ENCODE results near the gene AMDHD2. TPM values are rescaled to one million over a fixed set of nuclear protein-coding genes. Genes with fewer than 3 reads are reported as not detected.
"Not testable (repeated sequence)": the region's sequence is repeated elsewhere in the genome, so short reads cannot be mapped to it uniquely, and the experiment has no call there.

AMDHD2 gene
- polyA plus RNA-seq, 6 donors from 2014 or later = 17.6 to 24.0 (median 20.5) TPM

- H3K4me1 Mint-ChIP-seq; H3K27ac Mint-ChIP-seq; H3K36me3 Mint-ChIP-seq; H3K27me3 Mint-ChIP-seq; H3K9me3 Mint-ChIP-seq; H3K4me3 Mint-ChIP-seq; DNase-seq; ATAC-seq (ENCODE audit: low read depth in 2 of 2): not testable (repeated sequence)
These were observed 60.6 kb downstream of the AMDHD2 start for GRCh38 chr16:2580818-2581217.

Other genes starting within 250 kb of the AMDHD2 start
- gene ABCA3, start 179.6 kb upstream of the AMDHD2 start, polyA plus RNA-seq (ENCODE audit: low read depth in 6 of 6) = 1 to 10 TPM in 2 of 6 donors, under 1 TPM in 3, not detected in 1; 0.54 to 1.8 (median 0.98) TPM
- 1 to 10 TPM in 5 of 6 donors, not detected in 1; 1.8 to 5.0 (median 2.8) TPM for gene CCNF, start 90.9 kb upstream of the AMDHD2 start, polyA plus RNA-seq (ENCODE audit: low read depth in 6 of 6)
- gene TEDC2, start 60.3 kb upstream of the AMDHD2 start, polyA plus RNA-seq (ENCODE audit: low read depth in 6 of 6) = 1 to 10 TPM in 1 of 6 donors, under 1 TPM in 3, not detected in 2; 0.16 to 1.7 (median 0.58) TPM
- not detected for gene NTN3, start 49.1 kb upstream of the AMDHD2 start, polyA plus RNA-seq (ENCODE audit: low read depth in 6 of 6)
- 1 to 10 TPM in 4 of 6 donors, under 1 TPM in 2; 0.22 to 3.3 (median 2.5) TPM for gene TBC1D24, start 45.2 kb upstream of the AMDHD2 start, polyA plus RNA-seq (ENCODE audit: low read depth in 6 of 6)
- 100 to 1,000 TPM in 3 of 6 donors, 10 to 100 TPM in 3; 75.4 to 114 (median 98.1) TPM for gene ATP6V0C, start 6.4 kb upstream of the AMDHD2 start, polyA plus RNA-seq (ENCODE audit: low read depth in 6 of 6)
- gene CEMP1, start 11.0 kb downstream of the AMDHD2 start, polyA plus RNA-seq (ENCODE audit: low read depth in 6 of 6) = 1 to 10 TPM; 2.4 to 5.7 (median 3.5) TPM
- 10 to 100 TPM; 16.7 to 44.8 (median 38.9) TPM for gene PDPK1, start 17.6 kb downstream of the AMDHD2 start, polyA plus RNA-seq (ENCODE audit: low read depth in 6 of 6)
- 10 to 100 TPM; 18.3 to 27.5 (median 22.3) TPM for gene KCTD5, start 162.2 kb downstream of the AMDHD2 start, polyA plus RNA-seq (ENCODE audit: low read depth in 6 of 6)
- gene PRSS27, start 199.9 kb downstream of the AMDHD2 start, polyA plus RNA-seq (ENCODE audit: low read depth in 6 of 6) = under 1 TPM in 1 of 6 donors, not detected in 5; 0.36 TPM
- 100 to 1,000 TPM in 1 of 6 donors, 10 to 100 TPM in 5; 25.0 to 147 (median 45.1) TPM for gene SRRM2, start 232.3 kb downstream of the AMDHD2 start, polyA plus RNA-seq (ENCODE audit: low read depth in 6 of 6)

Data from naive B cell (primary cell).